Measurements from ENCODE around the gene FAM171A2.
"Not testable (repeated sequence)": the region's sequence is repeated elsewhere in the genome, so short reads cannot be mapped to it uniquely, and the experiment has no call there.

GRCh38 chr17:44368391-44369243 is 5.0 kb upstream of the FAM171A2 start:
- TF ChIP-seq EZH2 (IDR thresholded peaks at IDR 0.05; ENCODE audit: borderline replicate concordance, control insufficient read depth, low read depth, low read length); STAT1 (conservative IDR thresholded peaks at IDR 0.05): not testable (repeated sequence)
